Activated naive CD8-positive, alpha-beta T cell treated with anti-CD3 and anti-CD28 coated beads, Interleukin-2, amount 50 U/mL, for 16 hours (primary cell): ENCODE measurements around the gene NOC3L.
"Not testable (repeated sequence)": the region's sequence is repeated elsewhere in the genome, so short reads cannot be mapped to it uniquely, and the experiment has no call there.

Experiments
- DNase-seq: peaks from one replicate; pipeline ENCODE4 v3.0.0-alpha.2; 2020; ENCODE audit warnings: low read depth, low spot score

The NOC3L gene

DNA sequence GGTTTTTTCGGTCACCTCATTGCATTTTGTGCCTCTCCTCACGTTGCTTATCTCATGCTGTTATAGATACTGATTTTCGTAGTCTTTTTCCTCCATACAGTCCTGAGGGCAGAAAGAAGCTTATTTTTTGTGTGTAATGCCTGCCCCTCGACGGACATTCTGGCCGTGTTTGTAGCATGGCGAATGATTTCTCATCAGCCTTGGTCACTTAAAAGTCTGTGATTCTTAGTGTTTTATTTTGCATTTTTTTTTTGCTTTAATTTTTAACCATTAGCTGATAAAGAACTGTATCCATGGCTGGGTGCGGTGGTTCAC is 469 bp upstream of the NOC3L start:
- no peak for DNase-seq

DNA sequence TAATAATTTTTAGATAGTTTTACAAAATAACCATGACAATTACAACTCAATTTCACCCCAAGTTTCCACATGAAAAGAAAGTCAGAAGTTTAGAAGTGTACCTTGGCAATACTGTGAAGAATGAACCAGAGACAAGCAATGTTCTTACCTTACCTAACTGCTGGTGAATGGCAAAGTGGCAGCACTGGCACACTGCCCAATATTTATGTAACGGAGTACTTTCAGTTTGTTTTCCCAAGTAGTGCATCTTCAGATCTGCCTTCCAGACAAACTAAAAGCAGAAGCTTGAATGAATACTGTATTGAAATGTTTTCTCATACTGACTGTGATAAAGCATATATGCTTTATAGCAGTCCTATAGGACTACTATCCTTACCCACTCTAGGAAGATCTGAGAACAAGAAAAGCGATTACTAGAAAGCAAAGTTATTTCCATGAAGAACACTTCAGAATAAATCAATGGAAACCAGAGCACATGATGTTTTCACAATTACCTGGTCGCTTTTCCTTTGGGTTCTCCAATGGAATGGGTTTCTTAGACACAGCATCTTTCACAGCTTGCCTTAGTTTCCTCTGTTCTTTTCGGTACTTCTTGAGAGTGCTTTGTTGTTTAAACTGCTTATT is 1.5 kb downstream of the NOC3L start:
- DNase-seq = no peak

GRCh38 chr10:94358480-94358879 is 4.3 kb downstream of the NOC3L start:
- no peak for DNase-seq

GRCh38 chr10:94357193-94357592 is 5.5 kb downstream of the NOC3L start:
- no peak for DNase-seq

- DNase-seq = no peak
These were observed 6.9 kb downstream of the NOC3L start for GRCh38 chr10:94355841-94356240.

DNA sequence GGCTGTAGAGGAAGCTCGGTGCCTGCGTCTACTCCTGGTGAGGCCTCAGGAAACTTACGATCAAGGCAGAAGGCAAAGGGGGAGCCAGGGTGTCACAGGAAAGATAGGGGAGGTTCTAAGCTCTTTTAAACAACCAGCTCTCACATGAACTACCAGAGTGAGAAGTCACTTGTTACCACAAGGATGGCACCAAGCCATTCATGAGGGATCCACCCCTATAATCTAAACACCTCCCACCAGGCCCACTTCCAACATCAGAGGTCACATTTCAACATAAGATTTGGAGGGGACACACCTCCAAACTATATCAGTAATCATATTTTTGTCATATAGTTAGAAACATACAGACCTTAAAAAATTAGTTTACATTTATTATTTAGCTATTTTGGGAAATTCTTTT is 9.4 kb downstream of the NOC3L start:
- no peak for DNase-seq

DNA sequence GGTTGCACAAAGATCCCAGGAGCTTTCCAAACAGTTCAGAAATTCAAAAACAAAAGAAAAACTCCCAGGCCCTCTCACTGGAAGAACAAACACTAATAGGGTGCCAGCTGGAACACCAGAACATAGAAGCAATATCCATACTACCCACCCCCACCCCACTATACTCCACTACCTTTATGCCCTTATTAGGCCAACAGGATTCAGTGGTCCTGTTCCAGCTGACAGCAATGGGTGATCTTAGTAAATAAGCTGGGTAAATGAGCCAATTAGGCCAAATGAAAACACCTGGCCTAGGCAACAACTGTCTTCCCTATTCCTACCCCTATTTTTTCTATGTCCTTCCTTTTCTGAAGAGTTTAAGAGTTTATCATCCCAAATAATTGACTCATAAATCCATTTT is 11.7 kb downstream of the NOC3L start:
- no peak for DNase-seq

GRCh38 chr10:94350500-94350899 is 12.2 kb downstream of the NOC3L start:
- DNase-seq = not testable (repeated sequence)

DNA sequence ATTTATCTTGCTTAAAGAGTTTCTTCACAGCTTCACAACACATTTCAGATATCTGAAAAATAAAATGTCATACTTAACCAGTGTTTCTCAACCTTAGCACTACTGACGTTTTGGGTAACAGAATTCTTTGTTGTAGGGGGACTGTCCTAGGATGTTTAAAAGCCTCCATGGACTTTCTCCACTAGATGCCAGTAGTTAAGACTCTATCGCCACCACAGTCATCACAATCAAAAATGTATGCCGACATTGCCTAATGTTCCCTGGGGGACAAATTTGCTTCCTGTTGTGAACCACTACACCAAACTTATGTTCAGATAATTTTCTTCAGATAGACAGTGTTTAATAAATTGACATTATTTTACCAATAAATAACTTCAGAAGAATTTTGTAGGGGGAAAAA is 13.4 kb downstream of the NOC3L start:
- no peak for DNase-seq

DNA sequence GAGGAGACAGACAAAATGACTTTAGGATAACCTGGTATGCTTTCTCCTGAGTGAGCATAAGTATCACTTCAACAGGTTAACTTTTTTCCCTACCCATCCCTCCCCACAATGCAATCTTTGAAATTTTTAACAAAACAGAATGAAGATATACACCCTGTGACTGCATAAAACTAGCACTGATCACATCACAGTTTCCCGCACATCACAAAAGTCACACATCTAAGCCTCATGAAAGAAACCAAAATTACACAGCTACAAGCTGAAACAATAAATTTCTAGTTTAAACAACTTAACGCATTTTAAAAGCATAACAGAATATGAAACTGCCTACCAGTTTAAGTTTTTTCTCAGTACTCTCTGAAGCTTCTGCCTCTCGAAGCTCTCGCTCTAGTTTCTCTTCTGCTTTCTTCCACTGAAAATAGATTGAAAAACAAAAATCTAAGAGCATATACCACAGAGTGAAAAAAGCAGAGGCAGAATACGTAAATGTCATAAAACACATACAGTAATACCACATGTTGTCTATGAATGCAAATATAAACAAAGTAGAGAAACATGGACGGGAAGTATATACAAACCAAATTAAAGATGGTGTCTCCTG is 18.1 kb downstream of the NOC3L start:
- no peak for DNase-seq

DNA sequence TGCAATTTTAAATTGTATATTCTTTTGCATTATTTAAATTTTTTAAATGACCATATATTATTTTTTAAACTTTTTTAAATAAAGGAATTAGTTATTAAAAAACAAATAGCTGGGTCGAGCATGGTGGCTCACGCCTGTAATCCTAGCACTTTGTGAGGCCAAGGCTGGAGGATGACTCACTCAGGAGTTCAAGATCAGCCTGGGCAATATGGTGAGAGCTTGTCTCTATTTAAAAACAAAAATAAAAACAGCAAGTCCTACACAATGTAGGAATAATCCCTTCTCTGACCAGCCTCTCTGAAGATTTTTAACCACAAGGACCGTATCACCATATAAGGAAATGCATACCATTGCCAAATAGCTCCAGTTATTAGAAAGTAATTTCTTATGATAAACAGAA is 19.6 kb downstream of the NOC3L start:
- no peak for DNase-seq

GRCh38 chr10:94334857-94335256 is 27.9 kb downstream of the NOC3L start:
- no peak for DNase-seq

- no peak for DNase-seq
These were observed 29.7 kb downstream of the NOC3L start for GRCh38 chr10:94333051-94333450.

- DNase-seq = no peak
These were observed 34.1 kb downstream of the NOC3L start for GRCh38 chr10:94328613-94329012.

- DNase-seq = no peak
These were observed 35.1 kb downstream of the NOC3L start for GRCh38 chr10:94327649-94328048.

DNA sequence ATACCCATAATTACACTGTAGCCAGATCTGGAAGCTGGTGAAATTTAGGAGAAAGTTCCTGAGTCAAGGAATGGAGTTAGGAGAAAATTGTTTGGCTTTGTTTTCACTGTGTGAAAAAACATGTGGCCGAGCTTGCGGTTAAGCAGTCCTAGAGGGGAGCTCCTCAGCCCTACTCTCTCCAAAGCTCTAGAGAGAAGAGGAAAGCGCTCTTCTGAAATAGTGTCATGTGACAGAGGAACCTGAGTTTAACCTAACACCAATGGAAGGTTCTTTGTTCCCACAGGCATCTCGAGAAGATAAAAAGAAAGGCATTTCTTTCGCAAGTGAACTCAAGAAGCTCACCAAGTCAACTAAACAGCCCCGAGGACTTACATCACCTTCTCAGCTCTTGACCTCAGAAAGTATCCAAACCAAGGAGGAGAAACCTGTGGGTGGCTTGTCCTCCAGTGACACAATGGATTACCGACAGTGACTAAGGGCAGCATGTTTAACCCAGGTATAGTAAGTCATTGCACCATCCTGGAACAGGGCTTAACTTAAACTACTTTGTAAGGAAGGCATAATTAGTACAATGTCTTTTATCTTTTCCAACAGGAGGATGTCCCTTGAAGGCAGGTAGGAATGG is 38.0 kb downstream of the NOC3L start:
- no peak for DNase-seq

DNA sequence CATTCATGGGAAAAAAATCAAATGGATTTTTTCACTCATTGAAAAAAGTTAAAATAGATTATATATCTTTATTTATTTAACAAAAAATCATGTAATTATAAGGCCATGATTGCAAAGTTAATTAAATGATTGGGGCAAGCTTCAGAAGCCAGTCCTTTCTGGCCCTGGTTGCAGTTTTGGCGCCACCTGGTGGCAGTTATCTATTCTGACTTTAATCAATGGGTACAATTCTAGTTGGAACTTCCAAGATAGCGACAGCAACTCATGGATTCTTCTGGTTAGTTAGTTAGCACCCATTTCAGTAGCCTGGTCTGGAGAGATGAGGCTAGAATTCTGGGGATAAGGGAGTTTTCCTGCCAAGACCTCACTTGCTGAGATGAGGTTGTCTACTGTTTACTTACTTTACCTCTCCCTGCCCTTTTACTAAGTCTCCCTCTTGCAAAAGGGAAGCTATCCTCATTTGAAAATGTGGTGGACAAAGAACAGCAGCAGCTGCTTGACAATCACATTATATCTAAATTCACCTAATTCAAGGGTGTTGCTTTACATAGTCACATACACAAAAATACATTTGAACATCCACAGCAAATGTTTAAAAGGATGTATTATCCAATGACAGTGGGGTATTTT is 42.3 kb downstream of the NOC3L start:
- peak; percentile 20 for DNase-seq

DNA sequence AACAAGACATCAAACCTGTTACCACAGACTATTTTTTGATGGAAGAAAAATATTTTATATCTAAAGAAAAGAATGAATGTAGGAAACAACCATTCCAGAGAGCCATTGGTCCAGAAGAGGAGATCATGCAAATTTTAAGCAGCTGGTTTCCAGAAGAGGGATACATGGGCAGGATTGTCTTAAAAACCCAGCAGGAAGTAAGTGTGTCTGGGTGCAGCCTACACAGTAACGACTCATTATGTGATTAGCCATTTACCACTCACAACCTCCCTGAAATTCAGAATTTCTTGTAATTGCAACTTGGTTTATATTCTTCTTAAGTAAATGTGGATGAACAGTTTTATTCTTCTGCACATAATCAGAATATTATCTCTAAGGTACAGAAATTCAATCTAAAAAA is 46.2 kb downstream of the NOC3L start:
- no peak for DNase-seq

- DNase-seq = no peak
These were observed 46.7 kb downstream of the NOC3L start for GRCh38 chr10:94315975-94316464.

- DNase-seq = no peak
These were observed 47.7 kb downstream of the NOC3L start for GRCh38 chr10:94315024-94315451.

GRCh38 chr10:94310369-94310768 is 52.4 kb downstream of the NOC3L start:
- no peak for DNase-seq

DNA sequence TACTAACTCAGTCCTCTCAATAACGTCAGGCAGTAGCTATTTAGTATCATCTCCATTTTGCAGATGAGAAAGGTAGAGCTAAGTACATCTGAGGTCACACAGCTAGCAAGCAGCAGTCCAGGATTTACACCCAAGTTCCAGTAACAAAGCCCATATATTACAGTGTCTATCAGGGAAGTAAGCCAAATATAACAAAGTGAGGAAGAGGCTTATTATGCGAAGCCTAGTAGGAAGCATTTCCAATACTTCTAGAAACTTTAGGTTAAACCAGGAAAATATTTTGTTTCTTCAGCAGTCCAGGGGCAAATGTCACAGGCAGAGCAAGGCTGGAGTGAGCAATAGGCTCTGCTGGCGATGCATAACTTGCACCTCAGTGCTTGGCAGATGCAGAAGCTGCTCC is 53.9 kb downstream of the NOC3L start:
- no peak for DNase-seq

DNA sequence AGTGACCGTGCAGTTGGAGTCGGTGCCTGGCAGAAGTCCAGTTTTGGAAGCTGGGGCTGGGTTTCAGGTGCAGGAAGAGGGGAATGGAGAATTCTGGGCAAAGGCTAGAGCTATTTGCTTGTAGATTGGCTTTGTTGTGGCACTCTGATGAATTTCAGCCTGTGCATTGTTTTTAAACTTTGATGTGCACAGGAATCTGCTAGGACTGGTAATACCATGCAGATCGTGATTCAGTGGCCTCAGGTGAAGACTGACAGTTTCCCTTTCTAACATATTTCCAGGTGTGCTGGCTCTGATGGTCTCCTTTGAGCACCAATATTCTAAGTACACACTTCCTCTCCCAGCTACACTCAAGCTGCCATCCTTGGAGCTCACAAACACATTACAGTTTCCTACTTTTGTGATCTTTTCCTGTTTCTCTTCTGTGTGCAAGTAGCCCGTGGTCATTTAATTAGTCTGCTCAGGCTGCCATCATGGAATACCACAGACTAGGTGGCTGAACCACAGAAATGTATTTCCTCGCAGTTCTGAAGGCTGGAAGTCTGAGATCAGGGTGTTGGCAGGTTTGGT is 55.6 kb downstream of the NOC3L start:
- no peak for DNase-seq
